ENCODE data around the gene AHRR. TPM values are rescaled to one million over a fixed set of nuclear protein-coding genes. Genes with fewer than 3 reads are reported as not detected.
A peak's percentile ranks its signal among the peaks of the same experiment; 100 is the strongest.

AHRR gene
- total RNA-seq, 1 donor from 2014 or later = 11.3 TPM

DNA sequence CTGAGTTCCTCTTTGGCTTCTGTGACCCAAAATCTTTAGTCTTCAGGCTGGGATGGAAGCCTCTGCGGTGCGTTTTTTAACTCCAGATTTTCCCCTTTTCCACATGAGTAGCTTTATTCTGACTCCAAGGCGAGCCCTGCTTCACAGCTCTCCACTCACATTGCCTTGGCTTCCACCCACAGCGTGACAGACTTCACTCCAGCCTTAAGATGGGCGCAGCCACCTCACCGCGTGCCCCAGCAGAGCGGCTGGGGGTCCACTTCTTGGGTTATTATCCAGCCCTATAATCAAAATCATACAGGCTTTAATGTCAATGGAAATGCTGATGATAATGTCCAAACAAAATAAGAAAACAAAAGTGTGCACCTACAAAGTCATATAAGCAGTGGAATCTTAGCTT is 122.7 kb downstream of the AHRR start:
- intact Hi-C loops (cut with DNase I) = no loop called here
- H3K27ac ChIP-seq = no peak overlapping the region

DNA sequence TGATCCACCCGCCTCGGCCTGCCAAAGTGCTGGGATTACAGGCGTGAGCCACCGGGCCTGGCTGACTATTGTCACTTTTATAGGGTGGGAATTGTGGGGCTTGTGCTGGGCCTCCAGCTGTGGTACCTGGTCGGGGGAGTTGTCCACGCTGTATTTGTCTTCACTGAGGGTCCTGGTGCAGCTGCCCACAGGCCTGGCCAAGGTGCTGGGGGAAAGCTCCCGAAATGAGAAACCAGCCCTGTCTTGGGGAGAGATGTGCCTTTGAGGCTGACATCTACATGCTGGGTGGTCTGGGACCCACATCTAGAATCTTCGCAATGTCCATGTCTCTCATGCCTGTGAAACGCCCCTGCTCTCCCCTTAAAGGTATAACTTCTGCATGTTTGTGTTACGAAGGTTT is 124.1 kb downstream of the AHRR start:
- Histone ChIP-seq H3K4me3 (no peak overlapping the region), H3K9me3 (no peaks in the 10 kb centered on the region), H3K36me3 (peaks cover 0 to 42% of the 10 kb centered on the region in 2 donors), H3K27me3 (no peaks in the 10 kb centered on the region), H3K27ac (no peak overlapping the region), H3K4me1 (peaks cover 26% of the 10 kb centered on the region)
- intact Hi-C loops (cut with DNase I) = loop anchor here (5.0 kb wide), 1 partner anchor 417 kb away; no protein-coding TSS in a partner anchor
- no peak for DNase-seq (ENCODE audit: extremely low spot score in 2 of 2)
- no peak for TF ChIP-seq POLR2AphosphoS5 (IDR thresholded peaks at IDR 0.05; ENCODE audit: insufficient read depth in 1 of 2, low read depth in 1 of 2)
- no peak for TF ChIP-seq POLR2A (IDR thresholded peaks at IDR 0.05)
- TF ChIP-seq, protein P1, sequence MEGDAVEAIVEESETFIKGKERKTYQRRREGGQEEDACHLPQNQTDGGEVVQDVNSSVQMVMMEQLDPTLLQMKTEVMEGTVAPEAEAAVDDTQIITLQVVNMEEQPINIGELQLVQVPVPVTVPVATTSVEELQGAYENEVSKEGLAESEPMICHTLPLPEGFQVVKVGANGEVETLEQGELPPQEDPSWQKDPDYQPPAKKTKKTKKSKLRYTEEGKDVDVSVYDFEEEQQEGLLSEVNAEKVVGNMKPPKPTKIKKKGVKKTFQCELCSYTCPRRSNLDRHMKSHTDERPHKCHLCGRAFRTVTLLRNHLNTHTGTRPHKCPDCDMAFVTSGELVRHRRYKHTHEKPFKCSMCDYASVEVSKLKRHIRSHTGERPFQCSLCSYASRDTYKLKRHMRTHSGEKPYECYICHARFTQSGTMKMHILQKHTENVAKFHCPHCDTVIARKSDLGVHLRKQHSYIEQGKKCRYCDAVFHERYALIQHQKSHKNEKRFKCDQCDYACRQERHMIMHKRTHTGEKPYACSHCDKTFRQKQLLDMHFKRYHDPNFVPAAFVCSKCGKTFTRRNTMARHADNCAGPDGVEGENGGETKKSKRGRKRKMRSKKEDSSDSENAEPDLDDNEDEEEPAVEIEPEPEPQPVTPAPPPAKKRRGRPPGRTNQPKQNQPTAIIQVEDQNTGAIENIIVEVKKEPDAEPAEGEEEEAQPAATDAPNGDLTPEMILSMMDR (IDR thresholded peaks at IDR 0.05) = no peak

More for the DNA sequence above, 122.7 kb downstream of the AHRR start:
- no peak for TF ChIP-seq POLR2AphosphoS5 (IDR thresholded peaks at IDR 0.05; ENCODE audit: insufficient read depth in 1 of 2, low read depth in 1 of 2)
- no peak for TF ChIP-seq POLR2A (IDR thresholded peaks at IDR 0.05)
- TF ChIP-seq, protein P1 (IDR thresholded peaks at IDR 0.05) = no peak
- no peak for DNase-seq (ENCODE audit: extremely low spot score in 2 of 2)
- Histone ChIP-seq H3K9me3 (no peaks in the 10 kb centered on the region), H3K36me3 (peaks cover 0 to 29% of the 10 kb centered on the region in 2 donors), H3K27me3 (no peaks in the 10 kb centered on the region), H3K4me1 (peaks cover 26% of the 10 kb centered on the region), H3K4me3 (peak overlapping the region in 1 of 2 donors; percentile 96)

DNA sequence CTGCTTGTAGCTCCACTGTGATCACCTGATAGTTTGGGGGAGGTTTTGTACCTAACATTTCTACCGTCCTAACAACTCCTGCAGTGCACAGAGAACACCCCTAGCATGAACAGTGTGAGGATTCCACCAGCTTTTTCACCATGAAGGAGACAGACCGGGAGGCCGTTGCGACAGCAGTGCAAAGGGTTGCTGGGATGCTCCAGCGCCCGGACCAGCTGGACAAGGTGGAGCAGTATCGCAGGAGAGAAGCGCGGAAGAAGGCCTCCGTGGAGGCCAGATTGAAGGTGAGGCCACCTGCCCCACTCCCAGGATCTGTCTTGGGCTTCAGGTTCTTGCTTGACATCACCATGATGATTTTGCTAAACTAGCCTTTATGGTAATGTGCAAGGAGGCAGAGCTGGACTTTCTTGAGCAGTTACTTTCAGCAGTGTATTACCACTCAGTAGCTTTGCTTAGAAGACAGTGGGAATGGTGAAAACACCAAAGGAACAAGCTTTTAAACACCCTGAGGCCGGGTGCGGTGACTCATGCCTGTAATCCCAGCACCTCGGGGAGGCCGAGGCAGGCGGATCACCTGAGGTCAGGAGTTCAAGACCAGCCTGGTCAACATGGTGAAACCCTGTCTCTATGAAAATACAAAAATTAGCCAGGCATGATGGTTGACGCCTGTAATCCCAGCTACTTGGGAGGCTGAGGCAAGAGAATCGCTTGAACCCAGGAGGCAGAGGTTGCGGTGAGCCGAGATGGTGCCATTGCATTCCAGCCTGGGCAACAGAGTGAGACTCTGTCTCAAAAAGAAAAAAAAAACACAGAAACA is 124.8 kb downstream of the AHRR start:
- DNase-seq (ENCODE audit: extremely low spot score in 2 of 2) = no peak
- H3K4me1 ChIP-seq = peaks cover 26% of the 10 kb centered on the region
- H3K9me3 ChIP-seq = peaks cover under 1% of the 10 kb centered on the region
- TF ChIP-seq, protein P1 (IDR thresholded peaks at IDR 0.05) = no peak
- no peaks in the 10 kb centered on the region for H3K27me3 ChIP-seq
- H3K27ac ChIP-seq = no peak overlapping the region
- no peak overlapping the region for H3K4me3 ChIP-seq
- intact Hi-C loops (cut with DNase I) = loop anchor here (5.0 kb wide), 1 partner anchor 416 kb away; no protein-coding TSS in a partner anchor
- peaks cover 0 to 48% of the 10 kb centered on the region in 2 donors for H3K36me3 ChIP-seq

DNA sequence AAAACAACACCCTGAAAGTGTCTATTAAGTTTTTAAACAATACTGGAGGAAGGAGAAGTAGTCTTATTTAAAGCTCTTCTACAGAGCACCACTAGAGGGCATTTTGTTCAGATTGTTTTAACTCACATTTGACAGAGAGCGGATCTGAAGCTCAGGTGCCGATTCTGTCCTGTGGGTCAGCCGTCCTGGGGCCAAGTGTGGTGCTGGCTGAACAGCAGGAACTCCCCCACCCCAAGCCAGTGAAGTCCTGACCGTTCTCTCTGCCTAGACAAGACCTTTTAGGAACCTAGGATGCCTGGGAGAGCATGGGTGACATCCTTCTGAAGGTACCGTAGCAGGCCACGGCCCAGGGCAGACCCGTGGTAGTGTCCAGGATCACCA is 125.4 kb downstream of the AHRR start:
- TF ChIP-seq, protein P1 (IDR thresholded peaks at IDR 0.05) = peak in 1 of 3 experiments; percentile 11
- TF ChIP-seq POLR2AphosphoS5 (IDR thresholded peaks at IDR 0.05; ENCODE audit: insufficient read depth in 1 of 2, low read depth in 1 of 2) (no peak), POLR2A (IDR thresholded peaks at IDR 0.05) (no peak)
- peaks cover 5% of the 10 kb centered on the region for H3K9me3 ChIP-seq
- H3K27ac ChIP-seq = no peak overlapping the region
- DNase-seq (ENCODE audit: extremely low spot score in 2 of 2) = no peak
- H3K4me1 ChIP-seq = peaks cover 24% of the 10 kb centered on the region
- H3K36me3 ChIP-seq = peaks cover 0 to 53% of the 10 kb centered on the region in 2 donors
- H3K4me3 ChIP-seq = no peak overlapping the region
- intact Hi-C loops (cut with DNase I) = loop anchor here (5.0 kb wide), 1 partner anchor 415 kb away; no protein-coding TSS in a partner anchor
- no peaks in the 10 kb centered on the region for H3K27me3 ChIP-seq

DNA sequence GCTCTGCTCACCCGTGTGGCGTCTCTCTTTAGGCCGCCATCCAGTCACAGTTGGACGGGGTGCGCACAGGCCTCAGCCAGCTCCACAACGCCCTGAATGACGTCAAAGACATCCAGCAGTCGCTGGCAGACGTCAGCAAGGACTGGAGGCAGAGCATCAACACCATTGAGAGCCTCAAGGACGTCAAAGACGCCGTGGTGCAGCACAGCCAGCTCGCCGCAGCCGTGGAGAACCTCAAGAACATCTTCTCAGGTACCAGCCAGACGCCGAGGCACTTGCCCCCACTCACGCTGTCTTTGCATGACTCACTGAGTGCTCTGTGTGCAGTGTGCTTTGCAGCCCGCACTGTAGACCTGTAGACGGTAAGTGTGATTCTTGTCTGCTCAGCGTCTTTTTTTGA is 126.0 kb downstream of the AHRR start:
- Histone ChIP-seq H3K36me3 (peaks cover 0 to 53% of the 10 kb centered on the region in 2 donors), H3K9me3 (peaks cover 5% of the 10 kb centered on the region), H3K27me3 (no peaks in the 10 kb centered on the region), H3K27ac (no peak overlapping the region), H3K4me1 (peaks cover 18% of the 10 kb centered on the region), H3K4me3 (no peak overlapping the region)
- no peak for DNase-seq (ENCODE audit: extremely low spot score in 2 of 2)
- TF ChIP-seq, protein P1 (IDR thresholded peaks at IDR 0.05) = no peak
- TF ChIP-seq POLR2A (IDR thresholded peaks at IDR 0.05) = no peak
- TF ChIP-seq POLR2AphosphoS5 (IDR thresholded peaks at IDR 0.05; ENCODE audit: insufficient read depth in 1 of 2, low read depth in 1 of 2) = no peak
- intact Hi-C loops (cut with DNase I) = loop anchor here (5.0 kb wide), 1 partner anchor 415 kb away; no protein-coding TSS in a partner anchor
